HTR-8/SVneo (cell line): ENCODE results near the gene APEX1.
A peak's percentile ranks its signal among the peaks of the same experiment; 100 is the strongest.
"Not testable (repeated sequence)": the region's sequence is repeated elsewhere in the genome, so short reads cannot be mapped to it uniquely, and the experiment has no call there.

Experiments used
- DNase-seq: peaks from one replicate; pipeline ENCODE4 v3.0.0; 2011; ENCODE audit warnings: low spot score, mixed read lengths; ENCODE audit not compliant: insufficient read length
- FAIRE-seq: peaks from 2 replicates; lab custom pipeline; 2011; peaks lifted over from hg19 to GRCh38; lab: Jason Lieb, UNC

Gene APEX1

GRCh38 chr14:20434701-20435581 lies 20.1 kb upstream of the APEX1 start:
- DNase-seq (no peak), FAIRE-seq (no peak)

GRCh38 chr14:20435582-20436362 lies 19.3 kb upstream of the APEX1 start, which contains the start of gene KLHL33:
KLHL33 (minus strand) TSS chr14:20436166; CDS start chr14:20435811, 355 bp downstream.
- DNase-seq (no peak), FAIRE-seq (no peak)

GRCh38 chr14:20436363-20436755 lies 18.7 kb upstream of the APEX1 start:
- DNase-seq (no peak), FAIRE-seq (no peak)

- no peak for FAIRE-seq
- DNase-seq = no peak
Measured at GRCh38 chr14:20438664-20439063, 16.4 kb upstream of the APEX1 start.

DNA sequence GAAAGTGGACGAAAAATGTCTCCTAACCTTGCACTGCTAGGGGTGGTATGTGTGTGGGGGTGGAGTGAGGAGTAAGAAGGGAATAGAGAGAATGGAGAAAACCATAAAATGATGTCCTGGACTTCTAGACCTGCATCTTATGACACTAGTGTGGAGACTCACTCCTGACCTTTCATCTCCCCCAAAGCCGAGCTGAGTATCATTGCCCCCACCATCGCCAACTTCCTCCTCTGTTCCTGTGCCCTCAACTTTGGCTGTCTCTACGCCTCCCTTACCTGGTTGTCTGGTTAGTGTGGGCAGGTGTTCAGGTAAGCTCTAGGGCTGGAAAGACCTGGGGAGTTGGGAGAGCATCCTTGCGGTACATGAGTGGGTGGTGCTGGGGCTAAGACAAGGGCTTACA lies 14.6 kb upstream of the APEX1 start:
- no peak for DNase-seq
- no peak for FAIRE-seq

DNA sequence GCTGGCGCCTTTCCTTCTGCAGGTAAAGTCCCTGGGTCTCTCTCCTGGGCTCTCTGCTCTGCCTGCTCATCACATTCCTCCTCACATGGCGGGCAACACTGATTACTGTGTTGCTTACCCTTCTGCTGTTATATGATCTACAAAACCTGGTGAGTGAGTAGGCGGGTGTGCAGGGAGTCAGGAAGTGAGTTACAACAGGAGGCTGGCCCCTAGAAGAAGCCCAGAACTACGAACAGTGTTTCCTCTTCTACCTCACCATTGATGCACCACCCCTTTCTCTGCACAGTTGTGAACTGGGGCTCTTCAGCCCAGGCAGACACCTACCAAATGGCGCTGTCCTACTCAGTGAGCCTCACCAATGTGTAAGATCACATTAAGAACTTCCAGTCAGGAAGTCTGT lies 14.1 kb upstream of the APEX1 start:
- no peak for FAIRE-seq

DNA sequence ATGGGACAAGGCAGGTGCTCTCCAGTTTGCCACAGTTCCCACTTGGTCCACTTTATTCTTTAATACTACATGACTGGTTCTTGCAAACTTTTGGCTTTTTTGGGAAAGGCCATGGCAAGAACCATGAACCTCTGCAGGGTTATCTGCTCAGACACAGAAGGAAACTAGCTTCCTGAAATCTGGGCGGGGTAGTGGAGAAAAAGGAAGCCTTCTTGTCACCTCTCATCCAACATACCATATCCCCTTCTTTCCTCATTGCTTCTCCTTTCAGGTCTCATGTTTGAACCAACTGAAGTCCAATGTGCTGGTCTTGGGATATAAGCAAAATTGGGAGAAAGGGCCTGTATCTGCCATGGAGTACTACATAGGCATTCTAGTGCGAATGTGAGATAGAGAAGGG lies 13.6 kb upstream of the APEX1 start:
- DNase-seq (no peak), FAIRE-seq (no peak)

More for the DNA sequence above, 14.1 kb upstream of the APEX1 start:
- no peak for DNase-seq

- not testable (repeated sequence) for DNase-seq, FAIRE-seq
Measured at GRCh38 chr14:20443650-20444049, 11.4 kb upstream of the APEX1 start.

- DNase-seq (no peak), FAIRE-seq (no peak)
Measured at GRCh38 chr14:20446889-20447288, 8.1 kb upstream of the APEX1 start.

- FAIRE-seq, DNase-seq: not testable (repeated sequence)
Measured at GRCh38 chr14:20452831-20453230, 2.2 kb upstream of the APEX1 start.

DNA sequence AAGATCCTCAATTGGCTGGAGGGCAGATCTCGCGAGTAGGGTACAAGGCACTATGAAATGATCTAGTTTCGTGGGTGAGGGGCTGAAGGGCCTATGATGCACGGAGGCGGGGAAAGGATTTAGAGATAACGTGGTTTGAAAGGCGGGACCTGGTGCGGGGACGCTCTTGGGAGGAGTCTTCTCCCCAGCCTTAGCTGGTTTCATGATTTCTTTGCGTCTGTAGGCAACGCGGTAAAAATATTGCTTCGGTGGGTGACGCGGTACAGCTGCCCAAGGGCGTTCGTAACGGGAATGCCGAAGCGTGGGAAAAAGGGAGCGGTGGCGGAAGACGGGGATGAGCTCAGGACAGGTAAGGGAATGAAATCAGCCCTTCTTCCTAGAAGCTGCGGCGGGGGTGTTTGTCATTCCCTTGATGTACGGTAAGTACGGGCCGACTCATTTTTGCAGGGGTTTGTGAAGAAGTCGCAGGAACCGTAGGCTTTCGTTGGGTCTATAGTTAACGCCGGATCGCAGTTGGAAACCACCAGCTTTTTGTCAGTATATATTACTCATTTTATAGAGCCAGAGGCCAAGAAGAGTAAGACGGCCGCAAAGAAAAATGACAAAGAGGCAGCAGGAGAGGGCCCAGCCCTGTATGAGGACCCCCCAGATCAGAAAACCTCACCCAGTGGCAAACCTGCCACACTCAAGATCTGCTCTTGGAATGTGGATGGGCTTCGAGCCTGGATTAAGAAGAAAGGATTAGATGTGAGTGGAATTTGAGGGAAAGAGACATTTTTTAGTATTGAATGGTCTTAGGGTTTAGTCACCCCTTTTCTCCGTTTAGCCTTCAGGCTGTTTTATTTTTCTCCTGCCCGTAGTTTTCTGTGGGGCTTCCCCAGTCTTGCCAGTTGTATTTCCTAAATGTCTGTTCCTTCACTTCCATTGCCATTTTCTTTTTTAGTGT lies 602 bp downstream of the APEX1 start:
- DNase-seq (no peak), FAIRE-seq (no peak)

GRCh38 chr14:20456971-20457370 lies 1.9 kb downstream of the APEX1 start:
- DNase-seq (no peak), FAIRE-seq (no peak)

DNA sequence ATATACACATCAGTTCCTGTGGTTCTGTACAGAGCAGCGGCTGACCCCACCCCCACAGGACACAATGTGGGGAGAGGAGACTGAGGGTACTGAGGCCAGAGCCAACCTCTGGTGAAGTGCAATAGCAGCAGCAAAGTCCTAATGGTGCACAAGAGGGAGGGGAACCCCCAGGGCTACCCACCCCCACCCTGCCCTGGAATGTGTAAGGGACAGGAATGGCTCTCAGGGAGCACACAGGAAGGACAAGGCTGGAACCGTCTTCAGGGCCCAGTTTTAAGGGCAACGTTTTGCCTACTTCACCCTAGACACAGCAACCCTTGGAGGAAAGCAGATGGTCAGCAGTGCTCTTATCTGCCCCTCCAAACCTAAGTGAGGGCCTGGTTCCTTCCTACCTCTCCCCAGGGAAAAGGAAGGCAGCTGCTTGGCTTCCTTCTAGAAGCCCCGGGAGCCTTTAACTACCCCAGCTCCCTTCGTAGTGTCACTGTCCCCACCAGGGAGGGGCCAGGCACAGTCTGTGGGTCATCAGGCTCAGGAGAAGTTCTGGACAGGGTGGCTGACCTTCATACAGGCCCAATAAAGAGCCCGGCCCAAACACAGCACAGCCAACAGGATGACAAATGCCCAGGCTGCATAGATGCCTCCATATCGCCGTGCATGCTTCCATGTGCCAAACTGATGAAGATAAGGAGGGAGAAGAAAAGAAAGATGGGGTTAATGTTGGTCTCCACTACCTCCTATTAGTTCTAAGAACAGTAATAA lies 3.2 kb downstream of the APEX1 start:
- DNase-seq = no peak
- no peak for FAIRE-seq

DNA sequence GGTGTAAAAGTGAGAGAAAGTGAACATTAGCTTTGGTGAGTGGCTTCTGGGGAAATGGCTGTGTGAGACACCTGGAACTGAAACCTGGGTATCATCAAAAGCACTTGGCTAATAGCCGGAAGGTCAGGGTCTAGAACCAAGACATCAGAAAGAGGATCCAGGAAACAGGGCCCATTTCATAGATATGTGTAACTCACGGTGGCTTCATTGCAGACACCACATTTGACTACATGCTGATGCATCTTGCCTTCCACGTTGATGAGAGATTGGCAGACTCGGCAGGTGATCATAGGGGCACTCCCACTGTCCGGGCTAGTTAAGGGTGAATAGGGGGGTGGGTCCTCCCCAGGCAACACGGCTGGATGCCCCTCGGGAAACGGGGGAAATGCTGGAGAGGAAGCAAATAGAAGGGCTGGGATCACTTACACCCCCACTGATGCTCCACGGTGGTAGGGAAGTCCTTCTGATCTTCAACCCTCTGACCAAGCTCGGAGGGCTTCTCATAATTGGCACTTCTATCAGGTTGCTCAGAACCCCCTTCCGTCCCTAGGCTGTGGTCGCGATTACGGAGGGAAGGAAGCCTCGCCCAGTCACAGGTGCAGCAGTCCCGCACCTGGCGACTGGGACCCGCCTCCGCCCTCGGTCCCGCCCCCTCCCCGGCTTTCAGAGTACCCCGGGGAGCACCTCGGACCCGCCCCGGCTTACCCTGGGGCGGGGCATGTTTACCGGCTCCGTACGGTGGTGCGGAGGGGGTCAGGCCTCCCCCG lies 5.6 kb downstream of the APEX1 start:
- DNase-seq (no peak), FAIRE-seq (no peak)

- peak; percentile 86 for FAIRE-seq
- peak; percentile 88 for DNase-seq
Measured at GRCh38 chr14:20461225-20462141, 6.5 kb downstream of the APEX1 start, which contains the start of gene PIP4P1. PIP4P1 (minus strand) TSS chr14:20461434; CDS start chr14:20461325, 109 bp downstream.

- no peak for DNase-seq
- FAIRE-seq = no peak
Measured at GRCh38 chr14:20468764-20469241, 13.8 kb downstream of the APEX1 start.

DNA sequence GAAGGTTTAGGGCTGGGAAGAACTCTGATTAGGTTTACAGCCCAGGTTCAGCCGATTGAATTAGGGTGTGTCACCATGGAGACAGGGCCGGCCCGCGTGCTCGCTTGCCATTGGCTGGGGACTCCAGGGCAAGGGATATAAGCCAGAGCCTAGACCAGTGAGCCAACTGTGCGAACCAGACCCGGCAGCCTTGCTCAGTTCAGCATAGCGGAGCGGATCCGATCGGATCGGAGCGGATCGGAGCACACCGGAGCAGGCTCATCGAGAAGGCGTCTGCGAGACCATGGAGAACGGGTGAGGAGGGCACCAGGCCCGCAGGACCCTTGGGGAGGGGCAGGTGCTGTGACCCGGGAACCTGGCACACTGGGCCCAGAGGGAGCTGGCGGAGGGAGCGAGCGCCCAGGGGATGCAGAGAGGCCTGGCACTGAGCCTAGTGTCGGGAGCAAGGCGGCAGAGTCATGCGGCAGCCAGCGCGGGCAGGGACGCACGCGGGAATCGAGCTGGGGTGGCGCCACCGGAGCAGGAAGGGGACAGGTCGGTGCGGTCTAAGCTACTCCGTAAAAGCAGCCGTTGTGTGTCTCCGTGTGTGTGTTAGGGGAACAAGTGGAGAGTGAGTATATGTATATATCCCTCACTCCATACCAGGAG lies 14.3 kb downstream of the APEX1 start, which contains the start of gene PNP:
Gene PNP (plus strand): TSS at position 165 of the 648 bp plus-strand sequence. CDS start 119 bp downstream, at position 284.
- peak; percentile 84 for DNase-seq
- no peak for FAIRE-seq
